ENCODE data around the gene ATXN7L3B.
"Not testable (repeated sequence)": the region's sequence is repeated elsewhere in the genome, so short reads cannot be mapped to it uniquely, and the experiment has no call there.

ATXN7L3B gene, protein sequence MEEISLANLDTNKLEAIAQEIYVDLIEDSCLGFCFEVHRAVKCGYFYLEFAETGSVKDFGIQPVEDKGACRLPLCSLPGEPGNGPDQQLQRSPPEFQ

DNA sequence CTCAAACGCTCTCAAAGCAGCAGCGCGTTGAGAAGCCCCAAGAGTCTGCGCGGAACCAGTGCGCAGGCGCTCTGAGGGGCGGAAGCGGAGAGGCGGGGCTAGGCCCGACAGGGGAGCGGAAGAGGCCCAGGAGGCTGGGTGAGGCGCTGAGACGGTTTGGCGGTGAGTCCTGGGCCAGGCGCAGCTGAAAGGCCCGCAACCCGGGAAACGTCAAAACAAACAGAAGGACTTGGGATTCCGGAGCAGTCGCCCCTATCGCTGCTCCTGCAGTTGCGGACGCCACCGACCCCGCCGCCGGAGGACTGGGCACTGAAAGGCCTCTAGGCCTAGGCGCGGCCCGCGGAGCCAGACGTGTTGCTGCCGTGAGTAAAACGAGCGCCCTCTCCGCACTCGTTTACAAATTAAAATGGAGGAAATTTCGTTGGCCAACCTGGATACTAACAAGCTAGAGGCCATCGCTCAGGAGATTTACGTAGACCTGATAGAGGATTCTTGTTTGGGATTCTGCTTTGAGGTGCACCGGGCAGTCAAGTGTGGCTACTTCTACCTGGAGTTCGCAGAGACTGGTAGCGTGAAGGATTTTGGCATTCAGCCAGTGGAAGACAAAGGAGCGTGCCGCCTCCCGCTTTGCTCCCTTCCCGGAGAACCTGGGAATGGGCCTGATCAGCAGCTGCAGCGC, at the start of gene ATXN7L3B:
Gene ATXN7L3B, plus strand, starts transcription at position 129 of the 679 bp plus-strand sequence. Its CDS starts 278 bp downstream, at position 407.
- DNase-seq, result peak; percentile 95
- in situ Hi-C loops (cut with MboI; ENCODE audit: low pct_unique_long_range_greater_than_20kb, low sequenced_read_pairs), result no loop called here

DNA sequence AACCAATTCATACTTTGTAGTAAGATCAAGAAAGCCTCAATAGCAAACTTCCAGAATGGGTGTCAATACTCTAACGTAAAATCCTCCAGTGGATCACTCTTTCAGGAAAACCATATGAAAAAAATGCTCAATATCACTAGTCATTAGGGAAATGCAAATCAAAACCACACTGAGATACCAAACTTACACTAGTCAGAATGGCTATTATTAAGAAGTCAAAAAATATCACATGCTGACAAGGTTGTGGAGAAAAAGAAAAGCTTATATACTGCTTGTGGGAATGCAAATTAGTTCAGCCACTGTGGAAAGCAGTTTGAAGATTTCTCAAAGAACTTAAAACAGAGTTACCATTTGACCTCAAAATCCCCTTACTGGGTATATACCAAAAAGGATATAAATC, 49.5 kb upstream of the ATXN7L3B start:
- in situ Hi-C loops (cut with MboI; ENCODE audit: low pct_unique_long_range_greater_than_20kb, low sequenced_read_pairs), result no loop called here
- DNase-seq, result no peak

DNA sequence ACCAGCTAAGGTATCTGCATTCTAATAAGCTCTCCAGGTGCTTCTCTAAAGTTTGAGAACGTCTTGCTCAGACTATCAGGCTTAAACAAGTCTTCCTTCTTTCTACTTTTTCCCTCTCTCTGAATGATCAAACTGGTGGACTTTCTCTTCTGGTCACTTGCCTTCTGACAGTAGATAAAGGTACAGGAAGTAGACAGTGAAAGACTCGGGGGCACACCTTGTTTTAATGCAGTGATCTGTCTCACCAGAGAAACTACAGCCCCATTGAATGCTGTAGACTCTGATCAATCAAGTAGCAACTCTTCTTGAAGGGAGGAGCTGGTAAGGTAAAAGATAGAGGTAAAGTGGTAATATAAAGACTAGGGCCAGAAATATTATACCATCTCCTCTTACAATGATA, 48.1 kb upstream of the ATXN7L3B start:
- no peak for DNase-seq
- in situ Hi-C loops (cut with MboI; ENCODE audit: low pct_unique_long_range_greater_than_20kb, low sequenced_read_pairs), result no loop called here

DNA sequence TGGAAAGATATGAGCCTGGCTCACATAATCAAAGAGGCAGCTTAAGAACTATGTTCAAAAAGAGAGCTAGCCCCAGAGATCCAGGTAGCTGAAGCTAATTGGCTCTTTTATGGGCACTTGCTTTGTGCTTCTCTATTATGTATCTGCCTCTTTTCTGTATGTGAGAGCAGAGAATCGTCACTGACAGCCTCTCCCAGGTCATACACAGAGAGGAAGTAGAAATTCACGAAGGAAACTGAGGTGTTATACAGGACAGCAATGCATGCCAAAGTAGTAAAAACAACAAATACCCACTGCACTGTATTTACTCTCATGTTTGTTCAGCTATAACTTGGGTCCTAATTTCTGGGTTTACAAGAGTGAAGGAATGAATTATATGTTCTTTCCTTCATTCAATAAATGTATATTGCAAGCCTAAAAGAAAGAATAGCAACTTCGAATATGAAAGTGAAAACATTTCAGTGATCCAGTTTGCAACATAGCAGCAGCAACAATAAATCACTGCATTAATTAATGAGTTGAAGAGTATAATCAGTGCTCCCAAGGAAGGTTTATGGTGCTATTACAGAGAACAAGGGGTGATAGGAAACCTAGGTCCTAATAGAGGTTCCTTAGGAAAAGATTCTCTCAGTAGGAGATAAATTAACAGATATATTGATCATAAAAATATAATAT, 47.1 kb upstream of the ATXN7L3B start:
- no peak for DNase-seq
- in situ Hi-C loops (cut with MboI; ENCODE audit: low pct_unique_long_range_greater_than_20kb, low sequenced_read_pairs), result no loop called here

DNA sequence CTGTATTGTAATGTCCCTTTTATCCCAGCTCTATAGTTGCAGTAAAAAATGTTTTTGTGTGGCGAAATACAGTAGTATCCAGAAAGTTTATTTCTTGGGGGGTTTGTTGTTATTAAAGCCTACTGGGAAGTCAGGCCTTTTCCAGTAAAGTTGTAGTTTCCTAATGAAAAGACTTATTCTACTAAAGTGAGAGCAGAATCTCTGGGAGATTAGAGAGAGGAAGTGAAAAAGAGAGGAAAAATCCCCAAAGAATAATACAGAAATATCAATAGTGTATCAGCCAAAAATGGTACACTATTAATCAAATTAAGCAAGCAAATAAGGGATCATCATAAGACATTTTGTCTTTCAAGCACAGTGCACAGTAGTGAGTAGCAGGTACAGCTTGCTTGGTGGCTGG, 46.3 kb upstream of the ATXN7L3B start:
- DNase-seq, result no peak
- in situ Hi-C loops (cut with MboI; ENCODE audit: low pct_unique_long_range_greater_than_20kb, low sequenced_read_pairs), result no loop called here

DNA sequence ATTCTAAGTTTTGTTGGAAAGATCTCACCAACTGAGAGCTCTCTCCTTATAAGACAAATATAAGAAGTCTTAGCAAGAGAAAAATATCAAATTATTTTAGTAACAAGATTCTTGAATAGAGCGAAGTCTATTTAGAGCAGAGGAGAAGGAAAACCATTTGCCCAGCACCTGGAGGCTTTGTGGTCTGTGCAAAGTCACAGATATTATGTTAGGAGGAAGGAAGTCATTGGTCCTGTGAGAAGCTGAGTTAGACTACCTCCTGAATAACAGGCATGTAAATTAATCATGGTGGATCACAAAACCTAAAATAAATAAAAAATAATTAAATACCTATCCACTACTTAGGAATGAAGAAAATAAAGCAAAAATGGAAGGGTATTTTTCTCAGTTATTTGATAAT, 38.4 kb upstream of the ATXN7L3B start:
- in situ Hi-C loops (cut with MboI; ENCODE audit: low pct_unique_long_range_greater_than_20kb, low sequenced_read_pairs), result no loop called here
- DNase-seq, result no peak

DNA sequence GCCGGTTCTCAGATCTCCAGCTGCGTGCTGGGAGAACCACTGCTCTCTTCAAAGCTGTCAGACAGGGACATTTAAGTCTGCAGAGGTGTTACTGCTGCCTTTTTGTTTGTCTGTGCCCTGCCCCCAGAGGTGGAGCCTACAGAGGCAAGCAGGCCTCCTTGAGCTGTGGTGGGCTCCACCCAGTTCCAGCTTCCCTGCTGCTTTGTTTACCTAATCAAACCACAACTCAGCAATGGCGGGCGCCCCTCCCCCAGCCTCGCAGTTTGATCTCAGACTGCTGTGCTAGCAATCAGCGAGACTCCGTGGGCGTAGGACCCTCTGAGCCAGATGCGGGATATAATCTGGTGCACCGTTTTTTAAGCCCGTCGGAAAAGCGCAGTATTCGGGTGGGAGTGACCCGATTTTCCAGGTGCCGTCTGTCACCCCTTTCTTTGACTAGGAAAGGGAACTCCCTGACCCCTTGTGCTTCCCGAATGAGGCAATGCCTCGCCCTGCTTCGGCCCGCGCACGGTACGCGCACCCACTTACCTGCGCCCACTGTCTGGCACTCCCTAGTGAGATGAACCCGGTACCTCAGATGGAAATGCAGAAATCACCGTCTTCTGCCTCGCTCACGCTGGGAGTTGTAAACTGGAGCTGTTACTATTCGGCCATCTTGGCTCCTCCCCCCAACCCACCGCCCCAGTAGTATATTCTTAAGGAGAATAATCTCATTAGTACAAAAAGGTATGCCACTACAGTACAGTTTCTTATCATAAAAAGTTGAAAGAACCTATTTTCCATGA, 28.6 kb upstream of the ATXN7L3B start:
- in situ Hi-C loops (cut with MboI; ENCODE audit: low pct_unique_long_range_greater_than_20kb, low sequenced_read_pairs); DNase-seq: not testable (repeated sequence)

DNA sequence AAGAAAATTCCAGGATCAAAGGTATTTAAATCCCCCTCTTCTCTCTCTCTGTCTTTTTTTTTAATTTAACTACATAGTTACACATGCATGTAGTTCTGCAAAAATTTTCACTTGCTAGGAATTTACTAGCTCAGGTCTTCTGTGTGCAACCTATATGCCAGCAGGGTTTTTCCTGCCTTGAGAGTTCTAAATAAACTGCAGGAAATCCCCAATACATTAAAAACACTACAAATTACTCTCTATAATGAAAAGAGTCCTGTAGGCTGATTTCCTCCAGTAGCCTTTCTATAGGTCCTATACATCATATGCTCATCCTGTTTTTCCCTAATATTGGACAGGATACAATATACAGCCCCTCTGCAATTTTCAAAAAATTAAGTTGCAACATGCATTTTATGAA, 27.7 kb upstream of the ATXN7L3B start:
- DNase-seq, result no peak
- in situ Hi-C loops (cut with MboI; ENCODE audit: low pct_unique_long_range_greater_than_20kb, low sequenced_read_pairs), result no loop called here

DNA sequence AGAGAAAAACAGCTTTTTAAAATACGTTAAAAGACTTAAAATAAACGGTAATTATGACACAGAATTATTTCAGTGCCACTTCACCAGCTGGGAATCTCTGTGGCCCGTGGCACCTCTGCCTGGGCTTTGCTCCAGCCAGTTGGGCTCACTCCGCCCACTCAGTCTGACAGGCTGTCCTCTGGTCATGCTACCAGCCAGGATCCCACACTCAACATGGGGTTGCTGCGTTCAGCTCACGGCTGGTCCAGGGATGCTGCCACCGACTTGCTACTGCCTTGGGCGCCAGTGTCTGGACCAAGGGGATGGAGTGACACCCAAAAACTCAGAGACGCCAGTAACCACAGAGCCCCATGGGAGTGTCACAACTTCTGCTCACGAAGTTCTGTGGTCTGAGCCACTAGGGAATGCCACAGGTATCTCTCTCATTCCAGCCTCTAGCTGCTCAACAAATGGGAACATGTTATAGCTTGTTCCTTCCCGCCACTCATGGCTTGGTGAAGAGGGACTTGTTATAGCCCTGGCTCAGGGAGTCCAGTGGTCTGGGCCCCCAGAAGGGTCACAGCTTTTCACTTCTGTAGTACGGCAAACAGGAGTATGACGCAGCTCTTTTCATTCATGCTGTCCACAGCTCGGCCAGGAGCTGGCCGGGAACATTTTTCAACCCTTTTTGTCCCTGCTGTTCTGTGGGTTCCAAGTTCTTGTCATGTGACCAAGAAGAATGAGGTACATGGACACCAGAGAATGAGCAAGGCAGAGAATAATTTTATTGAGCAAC, 23.4 kb upstream of the ATXN7L3B start:
- in situ Hi-C loops (cut with MboI; ENCODE audit: low pct_unique_long_range_greater_than_20kb, low sequenced_read_pairs), result no loop called here
- DNase-seq, result no peak

DNA sequence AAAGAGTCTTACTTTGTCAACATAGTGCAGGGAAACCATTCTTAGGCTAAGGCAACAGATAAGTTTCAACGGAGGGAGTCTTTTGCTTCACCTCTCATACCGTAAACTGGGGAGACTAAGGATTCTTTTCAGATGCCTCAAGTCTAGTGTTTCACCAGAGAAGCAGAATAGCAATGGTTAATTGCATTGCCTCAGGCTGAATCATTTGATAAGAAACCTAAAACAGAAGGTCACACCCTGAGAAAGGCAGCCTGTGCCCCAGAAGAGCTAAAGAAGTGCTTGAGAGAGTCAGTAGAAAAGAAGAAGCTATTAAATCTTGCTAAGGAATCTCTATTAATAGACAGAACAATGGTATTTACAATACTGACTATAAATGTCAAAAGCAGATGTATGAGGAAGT, 21.8 kb upstream of the ATXN7L3B start:
- DNase-seq, result no peak
- in situ Hi-C loops (cut with MboI; ENCODE audit: low pct_unique_long_range_greater_than_20kb, low sequenced_read_pairs), result no loop called here

DNA sequence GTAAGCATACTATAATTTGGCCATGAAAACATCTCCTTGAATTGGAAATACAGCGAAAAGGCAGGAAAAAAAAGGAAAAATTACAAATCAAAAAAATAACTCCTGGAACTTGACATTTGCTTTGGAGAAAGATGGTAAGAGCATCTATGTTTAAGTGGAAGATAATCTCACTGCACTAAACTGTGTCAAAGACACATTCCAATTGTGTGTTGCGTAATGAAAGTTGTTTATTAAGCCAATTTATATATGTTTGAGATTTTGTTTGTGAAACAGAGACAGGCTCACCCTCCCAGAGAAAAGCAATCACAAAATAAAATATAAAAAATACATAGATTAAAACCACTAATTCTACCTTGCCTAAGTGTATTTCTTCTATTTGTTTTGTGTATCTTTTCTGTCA, 11.1 kb upstream of the ATXN7L3B start:
- no peak for DNase-seq
- in situ Hi-C loops (cut with MboI; ENCODE audit: low pct_unique_long_range_greater_than_20kb, low sequenced_read_pairs), result no loop called here

DNA sequence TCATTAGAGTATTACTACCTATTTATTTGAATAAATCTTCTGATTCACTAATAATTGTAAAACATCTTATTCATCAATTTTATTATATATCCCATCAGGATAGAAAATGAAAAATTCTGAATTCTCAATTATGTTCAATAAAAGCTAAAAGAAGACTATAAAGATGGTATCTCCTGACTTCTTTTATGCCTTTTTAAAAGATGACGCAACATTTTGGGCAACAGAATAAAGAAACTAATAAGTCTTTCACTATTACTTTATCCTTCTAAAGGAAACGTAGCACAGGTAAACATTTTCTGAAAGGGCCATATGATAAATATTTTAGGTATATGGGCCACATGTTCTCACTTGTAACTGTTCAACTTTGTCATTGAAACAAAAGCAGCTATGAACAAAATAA, 10.1 kb upstream of the ATXN7L3B start:
- no peak for DNase-seq
- in situ Hi-C loops (cut with MboI; ENCODE audit: low pct_unique_long_range_greater_than_20kb, low sequenced_read_pairs), result no loop called here

DNA sequence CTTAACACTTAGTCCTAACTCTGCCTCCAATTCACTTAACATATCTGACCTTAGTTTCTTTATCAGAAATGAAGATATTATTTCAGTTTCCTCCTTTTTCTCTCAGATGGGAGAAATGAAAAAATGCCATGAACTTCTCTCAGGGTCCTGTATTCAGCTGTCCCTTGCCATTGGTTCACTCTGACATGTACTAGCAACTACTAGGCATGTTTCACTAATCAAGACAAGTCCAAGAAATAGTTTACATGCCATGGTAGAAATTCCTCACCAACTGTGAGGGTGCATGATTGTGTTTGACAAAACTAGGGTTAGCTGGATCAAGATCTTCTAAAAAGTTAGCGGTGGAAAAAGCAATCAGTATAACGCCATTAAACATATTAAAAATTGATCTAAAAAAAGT, 7.0 kb upstream of the ATXN7L3B start:
- in situ Hi-C loops (cut with MboI; ENCODE audit: low pct_unique_long_range_greater_than_20kb, low sequenced_read_pairs), result no loop called here
- DNase-seq, result no peak

DNA sequence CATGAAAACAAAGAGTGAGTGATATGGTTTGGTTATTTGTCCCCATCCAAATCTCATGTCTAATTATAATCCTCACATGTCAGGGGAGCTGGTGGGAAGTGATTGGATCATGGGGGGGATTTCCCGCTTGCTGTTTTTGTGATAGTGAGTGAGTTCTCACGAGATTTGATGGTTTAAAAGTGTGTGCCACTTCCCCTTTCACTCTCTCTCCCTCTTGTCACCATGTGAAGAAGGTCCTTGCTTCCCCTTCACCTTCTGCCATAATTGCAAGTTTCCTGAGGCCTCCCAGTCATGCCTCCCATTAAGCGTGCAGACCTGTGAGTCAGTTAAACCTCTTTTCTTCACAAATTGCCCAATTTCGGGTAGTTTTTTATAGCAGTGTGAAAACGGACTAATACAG, 2.1 kb upstream of the ATXN7L3B start:
- in situ Hi-C loops (cut with MboI; ENCODE audit: low pct_unique_long_range_greater_than_20kb, low sequenced_read_pairs), result no loop called here
- peak; percentile 88 for DNase-seq

DNA sequence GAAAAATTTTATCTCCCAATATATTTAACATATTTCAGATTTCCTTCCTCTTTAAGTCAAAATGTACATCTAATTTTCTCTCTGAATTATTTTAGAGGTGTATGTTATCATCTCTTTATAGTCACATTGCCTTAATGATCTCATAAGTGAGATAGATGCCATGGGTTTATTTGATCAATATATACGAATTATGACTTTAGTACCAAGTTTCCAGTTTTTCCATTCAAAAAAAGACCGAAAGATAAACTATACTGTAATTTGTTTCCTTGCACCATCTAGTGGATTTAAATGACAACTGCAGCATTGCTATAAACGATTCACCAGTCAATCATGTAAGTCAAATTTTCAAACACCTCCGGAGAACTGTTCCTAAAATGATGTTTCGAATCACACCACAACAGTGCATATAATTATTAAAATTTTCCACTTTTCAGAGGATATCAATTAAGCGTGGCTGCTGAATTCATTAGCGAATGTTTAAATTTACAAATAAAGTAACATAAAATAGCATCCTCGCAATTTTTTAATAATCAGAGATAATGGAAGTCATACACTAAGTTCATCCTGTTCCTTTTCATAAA, 419 bp upstream of the ATXN7L3B start:
- DNase-seq, result peak; percentile 72
- in situ Hi-C loops (cut with MboI; ENCODE audit: low pct_unique_long_range_greater_than_20kb, low sequenced_read_pairs), result no loop called here

DNA sequence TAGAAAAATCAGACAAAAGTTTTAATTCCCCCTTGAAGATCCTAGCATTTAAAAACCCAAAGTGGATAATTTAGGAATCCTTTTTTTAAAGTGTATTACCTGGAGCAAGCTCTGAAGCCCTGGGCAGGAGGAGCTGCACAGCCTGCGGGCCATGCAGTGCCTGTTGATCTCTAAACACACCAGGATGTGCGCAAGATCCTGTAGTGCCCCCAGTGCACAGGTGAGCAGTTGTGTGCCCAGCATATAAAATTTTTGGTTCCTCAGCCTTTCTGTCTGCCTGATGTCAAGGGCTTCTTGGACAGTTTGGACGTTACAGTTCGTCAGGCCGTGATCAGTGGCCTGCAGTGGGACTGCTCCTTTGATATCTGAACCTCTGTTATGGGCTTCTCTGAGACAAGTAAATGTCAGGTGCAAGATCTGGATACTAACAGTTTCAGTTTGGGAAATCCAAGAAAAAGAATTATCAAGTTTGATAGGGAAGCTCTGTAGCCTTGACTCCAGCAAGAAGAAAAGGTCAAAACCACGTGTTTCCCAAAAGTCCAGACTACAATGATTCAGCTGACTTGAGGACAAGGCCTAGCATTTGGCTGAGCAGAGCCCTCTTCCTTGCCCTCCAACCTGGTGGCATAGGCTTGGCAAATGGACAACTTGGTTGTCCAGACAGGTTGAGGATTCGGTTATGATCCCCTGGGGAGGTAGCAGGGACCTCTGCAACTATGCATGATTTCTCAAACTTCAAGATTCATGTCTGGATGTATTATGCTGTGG, 1.0 kb downstream of the ATXN7L3B start:
- in situ Hi-C loops (cut with MboI; ENCODE audit: low pct_unique_long_range_greater_than_20kb, low sequenced_read_pairs), result no loop called here
- peak; percentile 25 for DNase-seq

DNA sequence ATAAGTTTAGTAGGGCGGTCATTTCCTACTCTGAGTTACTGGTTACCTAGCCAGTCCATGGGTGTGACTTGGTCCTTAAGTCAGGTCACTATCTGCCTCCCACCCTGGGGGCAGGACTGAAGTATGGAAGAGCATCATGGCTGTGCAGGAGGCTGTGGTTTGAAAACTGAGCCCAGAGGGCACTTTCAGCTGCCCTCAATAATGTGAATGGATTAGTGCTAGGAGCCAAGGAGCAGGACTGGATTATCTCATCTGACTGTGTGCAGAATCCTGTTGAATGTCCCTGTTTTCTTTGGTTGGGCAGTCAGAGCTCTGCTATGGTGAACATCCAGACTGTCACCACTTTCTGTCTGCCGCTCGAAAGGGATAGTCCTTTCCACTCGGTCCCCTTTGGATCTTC, 1.6 kb downstream of the ATXN7L3B start:
- DNase-seq, result no peak
- in situ Hi-C loops (cut with MboI; ENCODE audit: low pct_unique_long_range_greater_than_20kb, low sequenced_read_pairs), result no loop called here

DNA sequence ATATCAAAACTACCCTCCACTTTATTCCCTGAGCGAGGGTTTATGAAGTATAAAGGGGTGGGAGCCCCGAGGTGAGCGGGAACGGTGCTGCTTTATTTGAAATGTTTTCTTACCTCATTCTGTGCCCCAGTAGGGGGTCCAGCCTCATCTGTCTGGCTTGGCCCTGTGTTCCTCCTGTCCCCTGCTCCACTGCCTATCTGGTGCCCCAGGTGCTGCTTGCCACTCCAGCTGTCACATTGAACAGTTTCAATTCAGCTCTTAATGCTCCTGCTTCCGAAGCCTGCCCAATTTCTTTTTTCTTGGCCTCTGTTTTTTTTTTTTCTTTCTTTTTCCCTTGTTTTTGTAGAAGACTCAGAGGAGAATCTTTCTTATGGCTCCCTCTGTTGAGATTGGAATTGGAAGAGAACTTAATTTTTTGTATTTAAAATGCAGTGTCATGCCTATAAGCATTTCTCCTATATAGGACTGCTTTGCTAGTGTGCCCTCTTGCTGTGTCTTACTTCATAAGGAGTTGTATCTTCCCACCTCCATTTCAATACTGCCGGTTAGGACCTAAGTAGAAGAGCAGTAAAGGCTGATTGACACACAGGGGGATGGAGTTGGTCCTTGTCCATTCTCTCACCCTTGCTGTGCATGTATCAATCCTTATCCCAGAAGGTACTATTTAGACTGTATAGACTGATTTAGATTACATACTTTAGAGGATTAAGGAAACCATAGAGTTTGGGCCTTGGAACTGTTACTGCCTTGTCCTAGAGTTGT, 2.3 kb downstream of the ATXN7L3B start:
- DNase-seq, result no peak
- in situ Hi-C loops (cut with MboI; ENCODE audit: low pct_unique_long_range_greater_than_20kb, low sequenced_read_pairs), result no loop called here

All from KBM-7 (cell line).